ENCODE measurements around the gene GNAT2. TPM values are rescaled to one million over a fixed set of nuclear protein-coding genes. Genes with fewer than 3 reads are reported as not detected.

GNAT2 gene
- total and polyA plus RNA-seq, 2 donors (not counting 1 experiment from before 2014, with no cell fraction given): 0.17 to 0.22 TPM

GRCh38 chr1:109589177-109589576, 30.2 kb downstream of the GNAT2 start:
- no peak for DNase-seq (ENCODE audit: low read depth in 2 of 2)
- H3K36me3 ChIP-seq (ENCODE audit: control insufficient read depth, insufficient read depth, low read length): peaks cover 6% of the 10 kb centered on the region
- TF ChIP-seq EZH2 (IDR thresholded peaks at IDR 0.05; ENCODE audit: low read length, missing control alignments): no peak
- TF ChIP-seq CTCF (conservative IDR thresholded peaks at IDR 0.05 in 1 of 2, IDR thresholded peaks at IDR 0.05 in 1 of 2; ENCODE audit: low read depth in 1 of 2, low read length in 2 of 2): no peak
- H3K79me2 ChIP-seq (ENCODE audit: control insufficient read depth, insufficient read depth, low read length): no peaks in the 10 kb centered on the region
- no peaks in the 10 kb centered on the region for H4K20me1 ChIP-seq (ENCODE audit: control insufficient read depth, extremely low read depth, insufficient read depth, low read length)
- no peaks in the 10 kb centered on the region for H3K4me1 ChIP-seq (ENCODE audit: control insufficient read depth, extremely low read depth, insufficient read depth, low read length)
- no peak overlapping the region for H3K27ac ChIP-seq (ENCODE audit: insufficient read depth, low read length)
- H3K4me2 ChIP-seq (ENCODE audit: extremely low read depth, insufficient read depth, low read length): no peak overlapping the region
- H3K9me3 ChIP-seq (ENCODE audit: control insufficient read depth, insufficient read depth, low read depth, low read length): no peaks in the 10 kb centered on the region
- H2AFZ ChIP-seq (ENCODE audit: low read length): no peak overlapping the region
- H3K9ac ChIP-seq (ENCODE audit: insufficient read depth, low read length): no peak overlapping the region
- H3K27me3 ChIP-seq (ENCODE audit: control insufficient read depth, insufficient read depth, low read length): no peaks in the 10 kb centered on the region
- no peak overlapping the region for H3K4me3 ChIP-seq (replicated peaks in 1 of 4; ENCODE audit: control extremely low read depth in 1 of 4, insufficient read depth in 1 of 4, low read depth in 3 of 4, low read length in 4 of 4)

GRCh38 chr1:109586055-109586454, 33.4 kb downstream of the GNAT2 start:
- Histone ChIP-seq H3K4me1 (ENCODE audit: control insufficient read depth, extremely low read depth, insufficient read depth, low read length) (no peaks in the 10 kb centered on the region), H2AFZ (ENCODE audit: low read length) (no peak overlapping the region), H3K9ac (ENCODE audit: insufficient read depth, low read length) (no peak overlapping the region), H3K27me3 (ENCODE audit: control insufficient read depth, insufficient read depth, low read length) (no peaks in the 10 kb centered on the region), H3K27ac (ENCODE audit: insufficient read depth, low read length) (no peak overlapping the region), H3K79me2 (ENCODE audit: control insufficient read depth, insufficient read depth, low read length) (no peaks in the 10 kb centered on the region), H3K36me3 (ENCODE audit: control insufficient read depth, insufficient read depth, low read length) (peaks cover 6% of the 10 kb centered on the region), H3K4me2 (ENCODE audit: extremely low read depth, insufficient read depth, low read length) (no peak overlapping the region), H4K20me1 (ENCODE audit: control insufficient read depth, extremely low read depth, insufficient read depth, low read length) (no peaks in the 10 kb centered on the region), H3K9me3 (ENCODE audit: control insufficient read depth, insufficient read depth, low read depth, low read length) (no peaks in the 10 kb centered on the region), H3K4me3 (replicated peaks in 1 of 4; ENCODE audit: control extremely low read depth in 1 of 4, insufficient read depth in 1 of 4, low read depth in 3 of 4, low read length in 4 of 4) (no peak overlapping the region)
- TF ChIP-seq CTCF (conservative IDR thresholded peaks at IDR 0.05 in 1 of 2, IDR thresholded peaks at IDR 0.05 in 1 of 2; ENCODE audit: low read depth in 1 of 2, low read length in 2 of 2) (no peak), EZH2 (IDR thresholded peaks at IDR 0.05; ENCODE audit: low read length, missing control alignments) (no peak)
- DNase-seq (ENCODE audit: low read depth in 2 of 2): no peak

- DNase-seq (ENCODE audit: low read depth in 2 of 2): no peak
- H3K79me2 ChIP-seq (ENCODE audit: control insufficient read depth, insufficient read depth, low read length): peaks cover 4% of the 10 kb centered on the region
- H3K4me3 ChIP-seq (replicated peaks in 1 of 4; ENCODE audit: control extremely low read depth in 1 of 4, insufficient read depth in 1 of 4, low read depth in 3 of 4, low read length in 4 of 4): no peak overlapping the region
- TF ChIP-seq CTCF (conservative IDR thresholded peaks at IDR 0.05 in 1 of 2, IDR thresholded peaks at IDR 0.05 in 1 of 2; ENCODE audit: low read depth in 1 of 2, low read length in 2 of 2): no peak
- TF ChIP-seq EZH2 (IDR thresholded peaks at IDR 0.05; ENCODE audit: low read length, missing control alignments): no peak
- peaks cover 6% of the 10 kb centered on the region for H3K36me3 ChIP-seq (ENCODE audit: control insufficient read depth, insufficient read depth, low read length)
- no peaks in the 10 kb centered on the region for H3K9me3 ChIP-seq (ENCODE audit: control insufficient read depth, insufficient read depth, low read depth, low read length)
- no peak overlapping the region for H3K4me2 ChIP-seq (ENCODE audit: extremely low read depth, insufficient read depth, low read length)
- no peaks in the 10 kb centered on the region for H3K27me3 ChIP-seq (ENCODE audit: control insufficient read depth, insufficient read depth, low read length)
- no peaks in the 10 kb centered on the region for H3K4me1 ChIP-seq (ENCODE audit: control insufficient read depth, extremely low read depth, insufficient read depth, low read length)
- H2AFZ ChIP-seq (ENCODE audit: low read length): no peak overlapping the region
- no peak overlapping the region for H3K27ac ChIP-seq (ENCODE audit: insufficient read depth, low read length)
- H4K20me1 ChIP-seq (ENCODE audit: control insufficient read depth, extremely low read depth, insufficient read depth, low read length): no peaks in the 10 kb centered on the region
- no peak overlapping the region for H3K9ac ChIP-seq (ENCODE audit: insufficient read depth, low read length)
These were observed 34.6 kb downstream of the GNAT2 start for GRCh38 chr1:109584766-109585165.
